Ovary (tissue), 9 donors: ENCODE data around the gene TVP23A. TPM values are rescaled to one million over a fixed set of nuclear protein-coding genes. Genes with fewer than 3 reads are reported as not detected.
A peak's percentile ranks its signal among the peaks of the same experiment; 100 is the strongest.

Source experiments
- DNase-seq, 5 donors: peaks; one replicate each; pipeline ENCODE4 v3.0.0-alpha.2; 2019 to 2020
- H3K27ac ChIP-seq, 2 donors: fragments of 200-600 bp; one replicate each; pipeline versions ENCODE4 v1.5.1 to v1.8.0; 2019 to 2022
- H3K27me3 ChIP-seq: fragments of 200-600 bp; one replicate; pipeline ENCODE4 v1.8.0; 2022
- H3K36me3 ChIP-seq: fragments of 200-600 bp; sonication (generic); one replicate; pipeline ENCODE4 v1.5.1; 2019
- H3K4me1 ChIP-seq: one replicate; pipeline ENCODE4 v1.8.1; 2013; ENCODE audit warnings: mild to moderate bottlenecking, moderate library complexity; ENCODE audit not compliant: insufficient read depth
- H3K4me3 ChIP-seq: fragments of 200-600 bp; sonication (generic); one replicate; pipeline ENCODE4 v1.5.1; 2017
- H3K9me3 ChIP-seq, 2 donors: fragments of 200-600 bp in 1 of 2; sonication (generic) in 1 of 2; one replicate each; pipeline versions ENCODE4 v1.5.1 to v1.8.1; 2013 to 2019; ENCODE audit warnings: mild to moderate bottlenecking in 1 of 2, moderate library complexity in 1 of 2
- CTCF ChIP-seq, 3 donors: fragments of 450-650 bp in 2 of 3; fragments of 200-600 bp in 1 of 3; IDR thresholded peaks; one replicate each; pipeline versions ENCODE4 v1.5.1 to v1.8.0; 2016 to 2022; ENCODE audit warnings: antibody characterized with exemption in 3 of 3, mild to moderate bottlenecking in 1 of 3
- EP300 ChIP-seq: sonication (generic); formaldehyde crosslinking; IDR thresholded peaks from one replicate; pipeline ENCODE4 v1.6.1; 2017; ENCODE audit warnings: antibody characterized with exemption
- POLR2A ChIP-seq: fragments of 450-650 bp; IDR thresholded peaks from one replicate; pipeline ENCODE4 v1.6.1; 2017; ENCODE audit warnings: antibody characterized with exemption, mild to moderate bottlenecking, moderate library complexity
- WGBS, 3 donors: extraction: QIAGEN DNeasy Blood & Tissue Kit in 1 of 3; methylation state at CpG; one replicate each; pipeline versions ENCODE4 v1.1.5 to v1.1.7; 2013 to 2017; 5-methylcytosine and 5-hydroxymethylcytosine counted together
- intact Hi-C, 4 donors: fragments of 100-400 bp; cut with DNase I; formaldehyde crosslinking; loops; one replicate each; pipeline versions ENCODE4 v1.11.0 to v1.15.1; 2022 to 2023
- polyA plus RNA-seq, 2 donors: library from polyadenylated mRNA; stranded (reverse); fragments of 200-250 nt in 1 of 2; fragments of 350-450 nt in 1 of 2; fragmentation: Illumina TruSeq in 1 of 2; extraction: RNeasy Lipid Tissue Mini Kit (QIAGEN cat#74804) in 1 of 2; gene quantifications; one replicate each; pipeline ENCODE4 v1.2.3, GENCODE V29; 2013 to 2014
- total RNA-seq, 7 donors: library from RNA; depleted of rRNA in 2 of 7; stranded (reverse); fragments of >200 nt in 2 of 7; fragmentation: NEBNext Ultra II Directional in 3 of 7; extraction: Animal tissue kit (Norgen Biotek cat#: 25700) in 3 of 7; gene quantifications; one replicate each; pipeline versions ENCODE4 v1.1.0 to v1.2.4, GENCODE V29; 2016 to 2023
- donor health status: DM: no; HTN: no; CAD: no; lungs with moderate emphysema.
- donor health status: DM: no; HTN: no; CAD: no.
- donor health status: Bipolar disorder and iron deficiency.
- donor health status: DM: yes; HTN: yes; CAD: no.
- donor health status: DM: no; HTN: no; CAD: no.
- donor health status: DM: yes; HTN: yes; CAD: no.

The TVP23A gene
- total and polyA plus RNA-seq, 9 donors, result 3.2 to 17.1 (median 8.2) TPM

DNA sequence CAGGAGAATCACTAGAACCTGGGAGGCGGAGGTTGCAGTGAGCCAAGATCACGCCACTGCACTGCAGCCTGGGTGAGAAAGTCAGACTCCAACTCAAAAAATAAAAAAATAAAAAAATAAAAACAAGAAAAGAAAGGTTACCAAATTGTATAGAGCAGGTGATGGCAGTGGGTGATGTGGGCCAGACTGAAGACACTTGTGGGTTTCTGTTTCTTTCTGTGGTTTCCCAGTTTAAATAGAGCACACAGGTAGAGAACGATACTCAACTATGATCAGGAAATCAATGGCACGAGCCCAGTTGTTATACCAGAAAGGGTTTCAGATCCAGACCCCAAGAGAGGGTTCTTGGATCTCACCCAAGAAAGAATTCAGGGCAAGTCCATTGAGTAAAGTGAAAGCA, 42.3 kb downstream of the TVP23A start:
- no peak overlapping the region for H3K4me3 ChIP-seq
- intact Hi-C loops, result no loop called here
- no peaks in the 10 kb centered on the region for H3K27me3 ChIP-seq
- TF ChIP-seq CTCF (IDR thresholded peaks at IDR 0.05) (no peak), POLR2A (no peak), EP300 (no peak)
- no peak overlapping the region for H3K27ac ChIP-seq
- H3K36me3 ChIP-seq, result no peaks in the 10 kb centered on the region
- 90 to 95% (median 91%) methylated on average over 4 of the region's 4 CpGs for WGBS, 3 donors
- no peaks in the 10 kb centered on the region for H3K4me1 ChIP-seq
- no peaks in the 10 kb centered on the region for H3K9me3 ChIP-seq
- no peak for DNase-seq

GRCh38 chr16:10770907-10771306, 47.7 kb downstream of the TVP23A start:
- H3K4me1 ChIP-seq, result no peaks in the 10 kb centered on the region
- WGBS, 3 donors, result 86 to 95% (median 86%) methylated on average over 1 of the region's 1 CpG
- no peaks in the 10 kb centered on the region for H3K27me3 ChIP-seq
- H3K36me3 ChIP-seq, result no peaks in the 10 kb centered on the region
- no peak for DNase-seq
- TF ChIP-seq EP300, result no peak
- no peak for TF ChIP-seq CTCF (IDR thresholded peaks at IDR 0.05)
- TF ChIP-seq POLR2A, result no peak
- no peak overlapping the region for H3K4me3 ChIP-seq
- H3K9me3 ChIP-seq, result no peaks in the 10 kb centered on the region
- no peak overlapping the region for H3K27ac ChIP-seq
- intact Hi-C loops, result no loop called here

GRCh38 chr16:10769381-10769780, 49.2 kb downstream of the TVP23A start:
- 13 to 24% (median 18%) methylated on average over 7 of the region's 7 CpGs for WGBS, 3 donors
- TF ChIP-seq CTCF (IDR thresholded peaks at IDR 0.05) (no peak), POLR2A (no peak), EP300 (no peak)
- no peak for DNase-seq
- H3K27ac ChIP-seq, result peak overlapping the region in 1 of 2 donors; percentile 61
- intact Hi-C loops, result loop anchor here in 2 of 4 donors (10.0 kb wide), 2 partner anchors 145 to 155 kb away; no protein-coding TSS in a partner anchor
- H3K36me3 ChIP-seq, result no peaks in the 10 kb centered on the region
- no peaks in the 10 kb centered on the region for H3K27me3 ChIP-seq
- H3K4me1 ChIP-seq, result no peaks in the 10 kb centered on the region
- H3K9me3 ChIP-seq, result no peaks in the 10 kb centered on the region
- no peak overlapping the region for H3K4me3 ChIP-seq

- Histone ChIP-seq H3K4me3 (no peak overlapping the region), H3K4me1 (no peaks in the 10 kb centered on the region), H3K27me3 (no peaks in the 10 kb centered on the region), H3K9me3 (no peaks in the 10 kb centered on the region), H3K36me3 (no peaks in the 10 kb centered on the region), H3K27ac (no peak overlapping the region)
- intact Hi-C loops, result loop anchor here in 2 of 4 donors (10.0 kb wide), 2 partner anchors 148 to 158 kb away; no protein-coding TSS in a partner anchor
- TF ChIP-seq EP300 (no peak), POLR2A (no peak), CTCF (IDR thresholded peaks at IDR 0.05) (no peak)
- DNase-seq, result no peak
- WGBS, 3 donors, result 76 to 90% (median 88%) methylated on average over 7 of the region's 7 CpGs
These were observed 51.5 kb downstream of the TVP23A start for GRCh38 chr16:10767127-10767526.
